OCI-LY1 (cell line): ENCODE measurements around the gene MTOR.

ENCODE experiments used
- H2AFZ ChIP-seq: fragments of 200-600 bp; sonication (generic), shearing (Covaris generic); 2 replicates; pipeline ENCODE4 v1.6.0; 2014; ENCODE audit warnings: antibody characterized with exemption, mild to moderate bottlenecking, low read length
- H3F3A ChIP-seq: fragments of 200-600 bp; sonication (generic), shearing (Covaris generic); 2 replicates; pipeline ENCODE4 v1.6.0; 2014; ENCODE audit warnings: mild to moderate bottlenecking, antibody characterized with exemption, low read length, moderate library complexity; ENCODE audit not compliant: insufficient read depth
- H3K27ac ChIP-seq: fragments of 200-600 bp; sonication (generic); 2 replicates; pipeline ENCODE4 v1.5.1; 2014; ENCODE audit warnings: low read length, mixed run types, mild to moderate bottlenecking, low read depth; ENCODE audit not compliant: poor library complexity, severe bottlenecking
- H3K27me3 ChIP-seq: fragments of 200-600 bp; sonication (generic); 2 replicates; pipeline ENCODE4 v1.6.0; 2014; ENCODE audit warnings: antibody characterized with exemption, mild to moderate bottlenecking, low read length, moderate library complexity; ENCODE audit not compliant: insufficient read depth
- H3K36me3 ChIP-seq: fragments of 200-600 bp; sonication (generic); 2 replicates; pipeline ENCODE4 v1.6.1; 2014; ENCODE audit warnings: mild to moderate bottlenecking, antibody characterized with exemption, low read length, moderate library complexity, mixed read lengths; ENCODE audit not compliant: insufficient read depth
- H3K4me1 ChIP-seq: fragments of 200-600 bp; sonication (generic); 2 replicates; pipeline ENCODE4 v1.5.1; 2014; ENCODE audit warnings: mild to moderate bottlenecking, low read length, moderate library complexity; ENCODE audit not compliant: insufficient read depth, severe bottlenecking
- H3K4me2 ChIP-seq: fragments of 200-600 bp; sonication (generic), shearing (Covaris generic); 2 replicates; pipeline ENCODE4 v1.6.1; 2014; ENCODE audit warnings: low read length
- H3K4me3 ChIP-seq: fragments of 200-600 bp; sonication (generic); 2 replicates; pipeline ENCODE4 v1.5.1; 2014; ENCODE audit warnings: low read length, low read depth, mild to moderate bottlenecking, mixed read lengths; ENCODE audit not compliant: poor library complexity, severe bottlenecking
- H3K79me2 ChIP-seq: fragments of 200-600 bp; shearing (Covaris generic); 2 replicates; pipeline ENCODE4 v1.6.1; 2016; ENCODE audit warnings: mixed run types, low read length, mixed read lengths; ENCODE audit not compliant: insufficient read depth
- H3K9ac ChIP-seq: fragments of 200-600 bp; sonication (generic), shearing (Covaris generic); 2 replicates; pipeline ENCODE4 v1.6.1; 2014; ENCODE audit warnings: mild to moderate bottlenecking, low read length, mixed read lengths
- H3K9me2 ChIP-seq: fragments of 200-600 bp; sonication (generic), shearing (Covaris generic); 2 replicates; pipeline ENCODE4 v1.6.1; 2014; ENCODE audit warnings: low read depth, mild to moderate bottlenecking, low read length, mixed read lengths
- H3K9me3 ChIP-seq: fragments of 200-600 bp; shearing (Covaris generic); 2 replicates; pipeline ENCODE4 v1.6.1; 2014; ENCODE audit warnings: low read length, mixed read lengths
- H4K20me1 ChIP-seq: fragments of 200-600 bp; sonication (generic), shearing (Covaris generic); 2 replicates; pipeline ENCODE4 v1.6.0; 2016; ENCODE audit warnings: mild to moderate bottlenecking, low read length; ENCODE audit not compliant: insufficient read depth
- EZH2 ChIP-seq: fragments of 200-600 bp; sonication (generic), shearing (Covaris generic); IDR thresholded peaks from 2 replicates; pipeline ENCODE4 v1.8.0; 2017; ENCODE audit warnings: borderline replicate concordance, mixed run types, mild to moderate bottlenecking, antibody characterized with exemption, low read length, moderate library complexity, mixed read lengths
- TF ChIP-seq, protein P1 (sequence below): fragments of 200-600 bp; sonication (generic), shearing (Covaris generic); IDR thresholded peaks from 2 replicates; pipeline ENCODE4 v1.5.1; 2017; ENCODE audit warnings: mild to moderate bottlenecking, antibody characterized with exemption, low read length, moderate library complexity, mixed read lengths

Gene MTOR

DNA sequence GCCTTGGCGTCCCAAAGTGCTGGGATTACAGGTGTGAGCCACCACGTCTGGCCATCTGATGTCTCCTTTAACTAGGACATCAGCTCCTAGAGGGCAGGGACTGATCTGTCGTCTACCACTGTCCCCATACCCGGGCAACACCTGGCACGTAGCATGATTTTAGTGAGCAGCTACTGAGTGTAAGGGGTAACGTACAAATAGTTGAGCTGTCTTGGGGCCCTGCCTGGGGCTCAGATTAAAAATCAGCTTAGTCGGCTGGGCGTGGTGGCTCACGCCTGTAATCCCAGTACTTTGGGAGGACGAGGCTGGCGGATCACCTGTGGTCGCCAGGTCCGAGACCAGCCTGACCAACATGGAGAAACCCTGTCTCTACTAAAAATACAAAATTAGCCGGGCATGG, 204.3 kb downstream of the MTOR start:
- Histone ChIP-seq H3K9ac (no peak overlapping the region; the same call in 1 of the 2 replicates), H3K36me3 (peaks cover 48% of the 10 kb centered on the region), H3K4me2 (peak overlapping the region; percentile 81; the same call in 1 of the 2 replicates)

DNA sequence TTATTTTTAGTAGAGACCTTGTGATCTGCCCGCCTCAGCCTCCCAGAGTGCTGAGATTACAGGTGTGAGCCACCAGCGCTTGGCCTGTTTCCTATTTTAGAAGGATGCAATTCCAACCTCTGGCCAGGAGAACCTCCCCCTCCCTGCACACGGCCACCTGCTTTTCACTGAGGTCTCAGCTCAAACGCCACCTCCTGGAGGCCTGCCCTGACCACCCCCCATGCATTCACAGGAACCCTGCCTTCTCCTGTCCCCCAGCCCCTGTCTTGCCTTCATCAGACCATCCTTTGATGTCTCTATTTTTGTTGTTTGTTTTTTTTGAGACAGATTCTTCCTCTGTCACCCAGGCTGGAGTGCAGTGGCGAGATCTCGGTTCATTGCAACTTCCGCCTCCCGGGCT, 204.9 kb downstream of the MTOR start:
- TF ChIP-seq, protein P1, sequence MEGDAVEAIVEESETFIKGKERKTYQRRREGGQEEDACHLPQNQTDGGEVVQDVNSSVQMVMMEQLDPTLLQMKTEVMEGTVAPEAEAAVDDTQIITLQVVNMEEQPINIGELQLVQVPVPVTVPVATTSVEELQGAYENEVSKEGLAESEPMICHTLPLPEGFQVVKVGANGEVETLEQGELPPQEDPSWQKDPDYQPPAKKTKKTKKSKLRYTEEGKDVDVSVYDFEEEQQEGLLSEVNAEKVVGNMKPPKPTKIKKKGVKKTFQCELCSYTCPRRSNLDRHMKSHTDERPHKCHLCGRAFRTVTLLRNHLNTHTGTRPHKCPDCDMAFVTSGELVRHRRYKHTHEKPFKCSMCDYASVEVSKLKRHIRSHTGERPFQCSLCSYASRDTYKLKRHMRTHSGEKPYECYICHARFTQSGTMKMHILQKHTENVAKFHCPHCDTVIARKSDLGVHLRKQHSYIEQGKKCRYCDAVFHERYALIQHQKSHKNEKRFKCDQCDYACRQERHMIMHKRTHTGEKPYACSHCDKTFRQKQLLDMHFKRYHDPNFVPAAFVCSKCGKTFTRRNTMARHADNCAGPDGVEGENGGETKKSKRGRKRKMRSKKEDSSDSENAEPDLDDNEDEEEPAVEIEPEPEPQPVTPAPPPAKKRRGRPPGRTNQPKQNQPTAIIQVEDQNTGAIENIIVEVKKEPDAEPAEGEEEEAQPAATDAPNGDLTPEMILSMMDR = no peak
- no peak for TF ChIP-seq EZH2
- no peak overlapping the region for H3K27ac ChIP-seq
- no peaks in the 10 kb centered on the region for H3K27me3 ChIP-seq
- H3K4me3 ChIP-seq = no peak overlapping the region
- H3K9ac ChIP-seq = no peak overlapping the region
- H3K9me3 ChIP-seq = no peaks in the 10 kb centered on the region
- H3K4me1 ChIP-seq = peaks cover 38% of the 10 kb centered on the region
- no peaks in the 10 kb centered on the region for H3F3A ChIP-seq
- H3K9me2 ChIP-seq = no peaks in the 10 kb centered on the region
- no peak overlapping the region for H2AFZ ChIP-seq
- H3K4me2 ChIP-seq = no peak overlapping the region
- no peaks in the 10 kb centered on the region for H4K20me1 ChIP-seq
- peaks cover 18% of the 10 kb centered on the region; the same call in 1 of the 2 replicates for H3K79me2 ChIP-seq
- peaks cover 43% of the 10 kb centered on the region for H3K36me3 ChIP-seq

More for the DNA sequence above, 204.3 kb downstream of the MTOR start:
- Histone ChIP-seq H3K4me1 (peaks cover 33% of the 10 kb centered on the region), H2AFZ (no peak overlapping the region), H4K20me1 (no peaks in the 10 kb centered on the region), H3K27me3 (no peaks in the 10 kb centered on the region), H3F3A (no peaks in the 10 kb centered on the region), H3K9me2 (no peaks in the 10 kb centered on the region), H3K27ac (no peak overlapping the region), H3K79me2 (peaks cover 18% of the 10 kb centered on the region; the same call in 1 of the 2 replicates), H3K4me3 (peak overlapping the region; percentile 94), H3K9me3 (no peaks in the 10 kb centered on the region)
- TF ChIP-seq EZH2 = no peak
- TF ChIP-seq, protein P1 = no peak
